ENCODE results near the gene ARAP1. TPM values are rescaled to one million over a fixed set of nuclear protein-coding genes. Genes with fewer than 3 reads are reported as not detected.

ARAP1 gene
- total RNA-seq, 1 donor from 2014 or later = 17.6 TPM

DNA sequence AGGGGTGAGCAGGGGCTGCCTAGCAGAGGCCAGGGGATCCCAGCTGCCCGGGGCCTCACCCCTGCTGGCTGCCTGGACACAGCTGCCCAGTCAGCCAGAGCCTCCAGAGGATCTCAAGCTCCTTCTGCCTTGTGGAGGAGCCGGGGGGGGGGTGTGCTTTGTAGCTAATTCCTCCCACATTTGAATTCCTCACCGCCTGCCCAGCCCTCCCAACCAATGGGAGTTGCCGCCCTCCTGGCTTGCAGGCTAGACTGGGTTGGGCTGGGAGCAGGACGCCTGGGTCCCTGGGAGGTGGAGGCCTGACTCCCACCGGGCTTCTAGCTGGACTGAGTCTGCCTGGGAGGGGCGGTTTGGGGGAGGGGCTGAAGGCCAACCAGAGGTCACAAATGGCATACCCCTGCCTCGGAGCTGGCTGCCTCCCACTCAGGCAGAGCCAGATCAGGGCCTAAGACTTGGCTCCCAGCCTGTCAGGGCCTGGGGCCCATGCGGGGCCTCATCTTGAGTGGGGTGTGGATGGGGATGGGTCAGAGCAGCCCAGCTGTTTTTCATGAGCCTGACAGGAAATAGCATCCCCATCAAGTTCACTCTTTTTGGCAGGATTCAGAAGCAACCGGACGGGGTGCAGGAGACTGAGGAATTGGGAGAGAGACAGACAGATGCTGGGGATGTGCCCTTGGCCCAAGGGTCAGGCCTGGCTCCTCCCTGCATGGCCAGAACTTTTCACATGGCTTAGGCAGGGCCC lies 48.8 kb downstream of the ARAP1 start:
- TF ChIP-seq EZH2phosphoT487 (IDR thresholded peaks at IDR 0.05) = no peak
- TF ChIP-seq, protein P1, sequence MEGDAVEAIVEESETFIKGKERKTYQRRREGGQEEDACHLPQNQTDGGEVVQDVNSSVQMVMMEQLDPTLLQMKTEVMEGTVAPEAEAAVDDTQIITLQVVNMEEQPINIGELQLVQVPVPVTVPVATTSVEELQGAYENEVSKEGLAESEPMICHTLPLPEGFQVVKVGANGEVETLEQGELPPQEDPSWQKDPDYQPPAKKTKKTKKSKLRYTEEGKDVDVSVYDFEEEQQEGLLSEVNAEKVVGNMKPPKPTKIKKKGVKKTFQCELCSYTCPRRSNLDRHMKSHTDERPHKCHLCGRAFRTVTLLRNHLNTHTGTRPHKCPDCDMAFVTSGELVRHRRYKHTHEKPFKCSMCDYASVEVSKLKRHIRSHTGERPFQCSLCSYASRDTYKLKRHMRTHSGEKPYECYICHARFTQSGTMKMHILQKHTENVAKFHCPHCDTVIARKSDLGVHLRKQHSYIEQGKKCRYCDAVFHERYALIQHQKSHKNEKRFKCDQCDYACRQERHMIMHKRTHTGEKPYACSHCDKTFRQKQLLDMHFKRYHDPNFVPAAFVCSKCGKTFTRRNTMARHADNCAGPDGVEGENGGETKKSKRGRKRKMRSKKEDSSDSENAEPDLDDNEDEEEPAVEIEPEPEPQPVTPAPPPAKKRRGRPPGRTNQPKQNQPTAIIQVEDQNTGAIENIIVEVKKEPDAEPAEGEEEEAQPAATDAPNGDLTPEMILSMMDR (IDR thresholded peaks at IDR 0.05) = no peak
- TF ChIP-seq EZH2 (IDR thresholded peaks at IDR 0.05) = no peak
- H3K9me3 Mint-ChIP-seq = no peaks in the 10 kb centered on the region
- H4K20me1 ChIP-seq (ENCODE audit: low read depth) = peaks cover 44% of the 10 kb centered on the region
- H3K27me3 Mint-ChIP-seq (ENCODE audit: insufficient read depth, low read depth) = peaks cover 3% of the 10 kb centered on the region
- H3K27me3 ChIP-seq = no peaks in the 10 kb centered on the region
- H3F3A ChIP-seq (ENCODE audit: low read depth) = peaks cover 33% of the 10 kb centered on the region
- peaks cover 53% of the 10 kb centered on the region for H3K4me1 ChIP-seq
- H3K4me2 ChIP-seq = peak overlapping the region; percentile 63
- DNase-seq (ENCODE audit: low spot score) = peak; percentile 67
- H2AFZ ChIP-seq (replicated peaks) = no peak overlapping the region
- H3K9me3 ChIP-seq (ENCODE audit: low read depth) = no peaks in the 10 kb centered on the region
- no peaks in the 10 kb centered on the region for H3K36me3 ChIP-seq
- H3K4me1 Mint-ChIP-seq = peaks cover 59% of the 10 kb centered on the region
- peak overlapping the region; percentile 69 for H3K27ac Mint-ChIP-seq
- H3K4me3 ChIP-seq = no peak overlapping the region
- no peak overlapping the region for H3K9ac ChIP-seq
- no peaks in the 10 kb centered on the region for H3K36me3 Mint-ChIP-seq
- no peak overlapping the region for H3K27ac ChIP-seq
- H3K4me3 Mint-ChIP-seq = no peak overlapping the region
- H3K79me2 ChIP-seq (ENCODE audit: low read depth) = no peaks in the 10 kb centered on the region

DNA sequence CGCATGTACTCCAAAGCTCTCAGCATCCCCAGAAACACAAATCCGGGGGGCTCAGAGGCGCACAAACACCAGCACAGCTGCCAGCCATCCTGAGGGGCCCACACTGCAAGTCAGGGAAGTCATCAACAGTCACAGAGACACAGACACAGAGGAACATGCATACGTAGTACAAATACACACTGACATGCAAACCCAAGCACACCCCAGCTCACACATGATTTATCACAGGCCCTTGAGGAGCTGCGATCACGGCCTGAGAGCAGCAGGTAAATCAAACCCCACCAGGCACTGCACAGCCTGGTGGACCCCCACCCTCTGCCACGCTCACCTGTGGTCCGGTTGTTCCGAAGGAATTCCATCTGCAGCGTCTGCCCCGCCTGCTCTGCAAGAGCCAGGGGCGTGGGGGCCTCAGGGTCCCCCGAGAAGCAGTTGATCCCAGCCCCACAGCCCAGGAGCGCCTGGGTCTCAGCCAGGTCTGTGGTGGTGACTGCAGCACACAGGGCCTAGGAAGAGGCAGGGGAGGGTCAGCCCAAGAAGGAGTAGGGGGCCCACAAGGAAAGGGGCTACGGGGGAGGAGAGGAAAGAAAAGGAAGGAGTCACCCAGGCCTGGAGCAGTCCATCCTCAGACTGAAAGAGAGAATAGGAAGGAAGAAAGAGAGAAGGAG lies 49.5 kb downstream of the ARAP1 start:
- Histone ChIP-seq H3K79me2 (ENCODE audit: low read depth) (no peaks in the 10 kb centered on the region), H3K9ac (no peak overlapping the region), H3K4me1 (peaks cover 53% of the 10 kb centered on the region), H3K4me3 (no peak overlapping the region), H3K27me3 (no peaks in the 10 kb centered on the region), H3F3A (ENCODE audit: low read depth) (peaks cover 33% of the 10 kb centered on the region), H3K4me2 (peak overlapping the region; percentile 63), H2AFZ (replicated peaks) (no peak overlapping the region), H3K27ac (peak overlapping the region; percentile 67), H3K36me3 (no peaks in the 10 kb centered on the region), H3K9me3 (ENCODE audit: low read depth) (no peaks in the 10 kb centered on the region), H4K20me1 (ENCODE audit: low read depth) (peaks cover 44% of the 10 kb centered on the region)
- DNase-seq (ENCODE audit: low spot score) = no peak
- H3K4me1 Mint-ChIP-seq = peaks cover 54% of the 10 kb centered on the region
- no peaks in the 10 kb centered on the region for H3K36me3 Mint-ChIP-seq
- no peaks in the 10 kb centered on the region for H3K9me3 Mint-ChIP-seq
- H3K27me3 Mint-ChIP-seq (ENCODE audit: insufficient read depth, low read depth) = no peaks in the 10 kb centered on the region
- no peak overlapping the region for H3K4me3 Mint-ChIP-seq
- TF ChIP-seq EZH2 (IDR thresholded peaks at IDR 0.05) (no peak), EZH2phosphoT487 (IDR thresholded peaks at IDR 0.05) (no peak)
- TF ChIP-seq, protein P1 (IDR thresholded peaks at IDR 0.05) = no peak
- peak overlapping the region; percentile 1 for H3K27ac Mint-ChIP-seq

DNA sequence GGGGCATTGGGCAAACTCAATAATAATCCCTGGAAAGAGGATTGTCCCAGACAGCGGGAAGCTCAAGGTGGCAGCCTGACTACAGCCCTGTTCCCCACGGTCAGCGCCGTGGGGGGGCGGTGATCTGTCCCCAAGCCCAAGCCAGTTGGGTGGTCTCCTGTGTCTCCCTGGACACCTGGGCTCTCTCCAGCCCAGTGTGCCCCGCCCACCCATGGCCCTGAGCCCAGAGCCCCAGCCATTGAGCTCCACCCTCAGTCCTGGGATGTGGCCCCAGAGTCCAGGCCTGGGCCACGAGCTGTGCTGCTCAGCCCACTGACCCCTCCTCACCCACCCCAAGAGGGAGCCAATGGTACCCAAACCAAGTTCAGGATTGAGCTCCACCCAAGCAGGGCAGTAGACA lies 50.1 kb downstream of the ARAP1 start:
- Mint-ChIP-seq H3K9me3 (no peaks in the 10 kb centered on the region), H3K4me1 (peaks cover 49% of the 10 kb centered on the region), H3K27ac (no peak overlapping the region), H3K36me3 (no peaks in the 10 kb centered on the region), H3K4me3 (no peak overlapping the region), H3K27me3 (ENCODE audit: insufficient read depth, low read depth) (no peaks in the 10 kb centered on the region)
- TF ChIP-seq, protein P1 (IDR thresholded peaks at IDR 0.05) = no peak
- TF ChIP-seq EZH2 (IDR thresholded peaks at IDR 0.05) = no peak
- no peak for TF ChIP-seq EZH2phosphoT487 (IDR thresholded peaks at IDR 0.05)
- H3K27me3 ChIP-seq = no peaks in the 10 kb centered on the region
- H3K9ac ChIP-seq = no peak overlapping the region
- H3K27ac ChIP-seq = no peak overlapping the region
- H3K79me2 ChIP-seq (ENCODE audit: low read depth) = no peaks in the 10 kb centered on the region
- H3K4me1 ChIP-seq = peaks cover 47% of the 10 kb centered on the region
- DNase-seq (ENCODE audit: low spot score) = no peak
- peaks cover 42% of the 10 kb centered on the region for H4K20me1 ChIP-seq (ENCODE audit: low read depth)
- H3K36me3 ChIP-seq = no peaks in the 10 kb centered on the region
- H3F3A ChIP-seq (ENCODE audit: low read depth) = peaks cover 33% of the 10 kb centered on the region
- no peak overlapping the region for H3K4me3 ChIP-seq
- no peak overlapping the region for H3K4me2 ChIP-seq
- H3K9me3 ChIP-seq (ENCODE audit: low read depth) = no peaks in the 10 kb centered on the region
- no peak overlapping the region for H2AFZ ChIP-seq (replicated peaks)
